ENCODE data around the gene FRK.
"Not testable (repeated sequence)": the region's sequence is repeated elsewhere in the genome, so short reads cannot be mapped to it uniquely, and the experiment has no call there.

Gene FRK

DNA sequence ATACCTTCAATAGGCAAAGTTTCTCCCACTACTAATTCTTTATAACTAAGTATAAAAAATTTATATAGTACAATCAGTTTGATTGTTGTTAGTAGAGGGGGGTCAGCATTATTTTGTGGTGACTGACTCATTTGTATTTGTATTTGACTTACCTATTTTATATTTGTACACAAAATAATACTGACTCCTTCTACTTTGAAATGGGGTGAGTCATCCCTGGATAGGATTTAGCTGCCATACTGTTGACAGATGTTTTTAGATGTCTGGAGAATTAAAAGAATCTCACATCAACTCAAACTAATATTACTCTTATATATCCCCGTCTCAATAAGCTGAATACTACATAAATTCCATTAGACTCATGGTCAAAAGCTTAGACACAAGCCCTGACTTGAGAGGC, 114.9 kb downstream of the FRK start:
- no peak for DNase-seq (ENCODE audit: low read depth in 2 of 2)

DNA sequence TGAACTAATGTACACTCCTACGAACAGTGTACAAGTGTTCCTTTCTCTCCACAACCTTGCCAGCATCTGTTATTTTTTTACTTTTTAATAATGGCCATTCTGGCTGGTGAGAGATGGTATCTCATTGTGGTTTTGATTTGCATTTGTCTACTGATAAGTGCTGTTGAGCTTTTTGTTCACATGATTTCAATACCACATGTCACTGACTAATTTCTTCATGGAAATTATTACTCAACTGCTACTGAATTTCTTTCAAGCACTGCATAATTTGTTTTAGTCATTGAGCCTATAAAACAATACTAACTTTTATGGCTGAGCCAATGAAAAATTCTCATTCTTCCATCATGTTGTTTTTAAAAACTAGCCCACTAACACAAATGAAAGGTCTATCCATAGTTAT, 115.4 kb downstream of the FRK start:
- no peak for DNase-seq (ENCODE audit: low read depth in 2 of 2)

GRCh38 chr6:115944829-115945228, 115.9 kb downstream of the FRK start:
- DNase-seq (ENCODE audit: low read depth in 2 of 2), result not testable (repeated sequence)

DNA sequence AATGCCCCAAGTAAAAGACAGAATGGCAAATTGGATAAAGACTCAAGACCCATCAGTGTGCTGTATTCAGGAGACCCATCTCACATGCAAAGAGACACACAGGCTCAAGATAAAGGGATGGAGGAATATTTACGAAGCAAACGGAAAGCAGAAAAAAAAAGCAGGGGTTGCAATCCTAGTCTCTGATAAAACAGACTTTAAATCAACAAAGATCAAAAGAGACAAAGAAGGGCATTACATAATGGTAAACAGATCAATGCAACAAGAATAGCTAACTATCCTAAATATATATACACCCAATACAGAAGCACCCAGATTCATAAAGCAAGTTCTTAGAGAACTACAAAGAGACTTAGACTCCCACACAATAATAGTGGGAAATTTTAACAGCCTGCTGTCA, 123.2 kb downstream of the FRK start:
- DNase-seq (ENCODE audit: low read depth in 2 of 2), result not testable (repeated sequence)

DNA sequence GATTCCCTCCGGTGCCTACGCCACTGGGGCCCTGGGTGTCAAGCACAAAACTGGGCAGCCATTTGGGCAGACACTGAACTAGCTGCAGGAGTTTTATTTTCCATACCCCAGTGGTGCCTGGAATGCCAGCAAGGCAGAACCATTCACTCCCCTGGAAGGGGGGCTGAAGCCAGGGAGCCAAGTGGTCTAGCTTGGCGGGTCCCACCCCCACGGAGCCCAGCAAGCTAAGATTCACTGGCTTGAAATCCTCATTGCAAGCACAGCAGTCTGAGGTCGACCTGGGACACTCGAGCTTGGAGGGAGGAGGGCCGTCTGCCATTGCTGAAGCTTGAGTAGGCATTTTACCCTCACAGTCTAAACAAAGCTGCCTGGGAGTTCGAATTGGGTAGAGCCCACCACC, 125.3 kb downstream of the FRK start:
- no peak for DNase-seq (ENCODE audit: low read depth in 2 of 2)

DNA sequence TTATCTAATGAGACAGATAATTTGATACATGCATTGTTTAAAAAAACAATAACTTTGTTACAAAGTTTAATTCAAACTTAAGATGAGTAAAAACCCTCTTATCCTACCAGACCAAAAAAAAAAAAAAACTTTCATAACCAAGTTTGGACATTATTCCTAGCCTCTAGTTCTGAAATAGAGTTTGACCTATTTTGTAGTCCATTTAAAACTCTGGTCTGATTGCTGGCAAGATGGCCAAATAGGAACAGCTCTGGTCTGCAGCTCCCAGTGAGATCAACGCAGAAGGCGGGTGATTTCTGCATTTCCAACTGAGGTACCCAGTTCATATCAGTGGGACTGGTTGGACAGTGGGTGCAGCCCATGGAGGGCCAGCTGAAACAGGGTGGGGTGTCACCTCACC, 125.9 kb downstream of the FRK start:
- no peak for DNase-seq (ENCODE audit: low read depth in 2 of 2)

GRCh38 chr6:115934145-115934544, 126.5 kb downstream of the FRK start:
- no peak for DNase-seq (ENCODE audit: low read depth in 2 of 2)

- peak in 1 of 2 experiments; percentile 5 for DNase-seq (ENCODE audit: low read depth in 2 of 2)
These were observed 128.2 kb downstream of the FRK start for GRCh38 chr6:115932481-115932880.

DNA sequence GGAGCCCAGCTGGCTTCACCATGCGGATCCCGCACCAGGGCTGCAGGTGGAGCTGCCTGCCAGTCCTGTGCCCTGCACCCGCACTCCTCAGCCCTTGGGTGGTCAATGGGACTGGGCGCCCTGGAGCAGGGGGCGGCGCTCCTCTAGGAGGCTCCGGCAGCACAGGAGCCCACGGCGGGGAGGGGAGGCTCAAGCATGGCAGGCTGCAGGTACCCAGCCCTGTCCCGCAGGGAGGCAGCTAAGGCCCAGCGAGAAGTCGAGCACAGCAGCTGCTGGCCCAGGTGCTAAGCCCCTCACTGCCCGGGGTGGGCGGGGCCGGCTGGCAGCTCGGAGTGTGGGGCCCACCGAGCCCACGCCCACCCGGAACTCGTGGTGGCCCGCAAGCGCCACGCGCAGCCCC, 132.7 kb downstream of the FRK start:
- not testable (repeated sequence) for DNase-seq (ENCODE audit: low read depth in 2 of 2)

DNA sequence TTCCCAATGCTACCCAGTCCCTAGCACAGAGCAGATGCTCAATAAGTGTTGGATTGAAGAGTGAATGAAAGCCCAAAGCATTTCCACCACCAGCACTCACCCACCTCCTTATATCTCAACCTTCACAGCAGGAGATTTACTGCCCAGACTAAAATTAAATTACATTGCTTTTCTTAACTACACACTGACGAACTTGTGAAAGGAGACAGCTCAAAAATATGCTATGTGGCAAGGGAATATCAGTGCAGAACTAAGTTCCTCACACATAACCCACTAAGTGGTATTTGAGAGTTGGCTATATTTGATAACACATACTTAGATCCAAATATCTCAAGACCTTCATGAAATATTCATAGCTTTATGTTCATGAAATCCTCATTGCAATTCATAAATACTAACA, 137.7 kb downstream of the FRK start:
- no peak for DNase-seq (ENCODE audit: low read depth in 2 of 2)

- DNase-seq (ENCODE audit: low read depth in 2 of 2), result no peak
These were observed 146.6 kb downstream of the FRK start for GRCh38 chr6:115914098-115914497.

- no peak for DNase-seq (ENCODE audit: low read depth in 2 of 2)
These were observed 150.7 kb downstream of the FRK start for GRCh38 chr6:115909923-115910546.

- no peak for DNase-seq (ENCODE audit: low read depth in 2 of 2)
These were observed 151.7 kb downstream of the FRK start for GRCh38 chr6:115908906-115909559.

DNA sequence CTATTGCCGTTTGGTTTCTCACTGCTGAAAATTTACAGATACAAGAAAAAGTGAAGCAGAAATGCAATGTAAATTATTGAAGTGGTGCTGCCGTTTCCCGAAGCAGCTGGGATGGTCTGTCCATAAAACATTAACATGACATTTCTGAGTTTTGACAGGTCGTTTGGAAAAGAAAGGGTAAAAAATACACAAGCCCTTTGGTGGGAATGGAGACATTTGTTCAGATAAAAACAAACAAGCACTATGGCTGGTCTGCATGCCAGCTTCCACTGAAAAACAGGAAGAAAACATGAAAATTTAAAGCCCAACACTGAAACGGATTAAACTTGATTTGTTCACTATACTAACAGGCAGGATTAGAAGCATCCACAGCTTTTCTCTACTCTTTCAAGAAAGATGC, 155.2 kb downstream of the FRK start:
- DNase-seq (ENCODE audit: low read depth in 2 of 2), result no peak

DNA sequence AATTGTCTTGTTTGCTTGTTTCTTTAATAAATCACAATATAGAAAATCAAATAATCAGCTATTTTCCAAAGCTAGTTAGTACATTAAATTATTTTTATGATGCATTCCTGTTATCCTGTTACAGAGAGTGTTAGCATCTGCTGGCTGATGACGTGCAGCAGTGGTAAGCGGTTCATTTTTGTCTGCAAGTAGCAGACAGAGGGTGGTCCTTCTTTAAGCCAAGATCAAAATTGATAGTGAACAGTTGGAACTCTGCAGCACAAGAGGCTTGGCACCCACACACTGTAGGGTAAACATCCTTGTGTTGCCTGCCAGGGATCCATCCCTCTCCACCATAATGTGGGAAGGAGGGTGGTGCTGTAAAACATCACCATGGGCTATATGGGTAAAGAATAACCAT, 158.3 kb downstream of the FRK start:
- no peak for DNase-seq (ENCODE audit: low read depth in 2 of 2)

GRCh38 chr6:115901896-115902295, 158.8 kb downstream of the FRK start:
- DNase-seq (ENCODE audit: low read depth in 2 of 2), result no peak

GRCh38 chr6:115899730-115900282, 160.9 kb downstream of the FRK start:
- no peak for DNase-seq (ENCODE audit: low read depth in 2 of 2)

- DNase-seq (ENCODE audit: low read depth in 2 of 2), result peak; percentile 74 to 75
These were observed 162.4 kb downstream of the FRK start for GRCh38 chr6:115898246-115898645.

DNA sequence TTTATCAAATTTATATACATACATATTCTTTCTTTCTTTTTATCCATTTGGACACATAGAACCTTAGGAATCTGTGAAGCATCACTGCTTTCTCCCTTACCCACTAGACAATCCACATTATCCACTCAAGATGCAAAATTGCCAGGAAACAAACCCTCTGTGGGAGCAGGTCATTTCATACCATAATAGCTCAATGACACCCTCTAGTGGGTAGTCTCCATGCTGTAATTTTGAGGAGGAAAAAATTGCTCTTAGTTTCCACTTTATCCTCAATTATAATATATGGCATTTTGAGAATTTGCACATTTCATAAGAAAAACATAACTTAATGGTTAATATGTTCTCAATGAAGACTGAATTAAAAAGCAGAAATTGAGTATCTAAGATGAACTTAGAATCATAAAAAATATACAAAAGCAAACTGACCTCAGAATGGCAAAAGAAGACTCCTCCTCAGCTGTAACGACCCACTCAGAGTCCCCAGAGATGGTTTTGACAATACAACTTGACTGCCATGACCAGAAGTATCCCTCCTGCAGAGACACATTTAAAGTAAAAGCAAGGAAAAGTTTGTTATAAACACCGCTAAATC, 164.1 kb downstream of the FRK start:
- DNase-seq (ENCODE audit: low read depth in 2 of 2), result peak; percentile 23 to 27

- DNase-seq (ENCODE audit: low read depth in 2 of 2), result no peak
These were observed 166.2 kb downstream of the FRK start for GRCh38 chr6:115894426-115894992.

DNA sequence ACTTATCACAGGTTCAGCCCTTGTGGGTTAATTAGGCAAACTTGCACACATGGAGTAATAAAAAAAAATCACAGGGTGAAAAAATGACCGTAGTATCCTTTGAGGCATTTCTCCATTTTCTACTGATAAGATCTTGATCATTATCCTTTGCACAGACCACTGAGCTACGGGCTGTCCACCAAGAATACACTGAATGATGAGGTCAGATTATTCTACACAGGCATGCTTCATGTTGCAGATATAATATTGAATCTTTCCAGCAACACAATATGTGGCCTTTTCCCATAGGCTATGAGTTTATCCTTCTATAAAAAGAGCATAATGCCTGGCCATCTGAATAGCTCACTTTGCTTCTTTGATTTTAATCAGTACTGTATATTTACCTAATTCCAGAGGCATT, 168.9 kb downstream of the FRK start:
- DNase-seq (ENCODE audit: low read depth in 2 of 2), result no peak

DNA sequence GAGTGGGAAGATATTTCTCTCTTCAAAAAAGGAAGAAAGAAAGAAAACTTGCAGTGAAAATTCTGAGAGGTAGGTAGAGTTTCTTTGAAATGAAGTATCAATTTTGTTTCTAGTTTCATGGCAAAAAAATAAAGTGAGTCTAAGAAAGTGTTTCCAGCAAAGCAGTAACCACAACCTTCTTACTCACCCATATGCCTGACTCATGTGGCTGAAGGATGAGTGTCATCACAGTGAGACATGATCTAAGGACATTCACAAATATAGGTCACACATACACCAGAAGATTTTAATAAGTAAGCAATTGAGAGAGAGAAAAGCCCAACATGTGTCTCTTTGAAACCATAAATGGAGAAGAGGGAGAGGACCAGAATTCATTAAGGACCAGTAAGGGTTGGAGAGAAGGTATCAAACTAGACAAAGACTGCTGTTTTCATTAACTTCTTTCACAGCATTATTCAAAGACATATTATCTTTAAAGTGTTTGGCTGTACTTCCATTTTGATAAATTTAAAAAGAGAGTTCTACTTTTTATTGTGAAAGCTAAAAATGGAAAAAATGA, 169.5 kb downstream of the FRK start:
- DNase-seq (ENCODE audit: low read depth in 2 of 2), result peak; percentile 42
